ENCODE measurements around the gene TEX261.

DNA sequence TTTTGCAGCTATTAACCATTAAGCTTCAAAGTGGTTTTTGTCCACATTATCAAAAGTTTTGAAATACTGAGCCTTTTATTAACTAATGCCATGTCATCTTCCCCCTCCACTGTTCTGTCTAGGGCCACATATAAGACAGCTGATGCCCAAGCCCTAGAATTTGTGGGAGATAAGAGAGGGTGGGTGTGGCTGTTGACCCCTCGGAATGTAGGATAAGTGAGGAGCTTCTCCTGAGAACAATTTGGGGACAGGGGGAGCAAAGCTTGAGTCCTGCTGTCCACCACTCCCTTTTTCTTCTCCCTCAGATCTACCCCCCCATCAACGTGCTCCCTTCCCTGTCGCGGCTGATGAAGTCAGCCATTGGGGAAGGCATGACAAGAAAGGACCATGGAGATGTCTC, 30.5 kb downstream of the TEX261 start:
- TF ChIP-seq POLR2AphosphoS5 (IDR thresholded peaks at IDR 0.05), result no peak
- no peak for TF ChIP-seq POLR2A (IDR thresholded peaks at IDR 0.05)
- TF ChIP-seq, protein P1, sequence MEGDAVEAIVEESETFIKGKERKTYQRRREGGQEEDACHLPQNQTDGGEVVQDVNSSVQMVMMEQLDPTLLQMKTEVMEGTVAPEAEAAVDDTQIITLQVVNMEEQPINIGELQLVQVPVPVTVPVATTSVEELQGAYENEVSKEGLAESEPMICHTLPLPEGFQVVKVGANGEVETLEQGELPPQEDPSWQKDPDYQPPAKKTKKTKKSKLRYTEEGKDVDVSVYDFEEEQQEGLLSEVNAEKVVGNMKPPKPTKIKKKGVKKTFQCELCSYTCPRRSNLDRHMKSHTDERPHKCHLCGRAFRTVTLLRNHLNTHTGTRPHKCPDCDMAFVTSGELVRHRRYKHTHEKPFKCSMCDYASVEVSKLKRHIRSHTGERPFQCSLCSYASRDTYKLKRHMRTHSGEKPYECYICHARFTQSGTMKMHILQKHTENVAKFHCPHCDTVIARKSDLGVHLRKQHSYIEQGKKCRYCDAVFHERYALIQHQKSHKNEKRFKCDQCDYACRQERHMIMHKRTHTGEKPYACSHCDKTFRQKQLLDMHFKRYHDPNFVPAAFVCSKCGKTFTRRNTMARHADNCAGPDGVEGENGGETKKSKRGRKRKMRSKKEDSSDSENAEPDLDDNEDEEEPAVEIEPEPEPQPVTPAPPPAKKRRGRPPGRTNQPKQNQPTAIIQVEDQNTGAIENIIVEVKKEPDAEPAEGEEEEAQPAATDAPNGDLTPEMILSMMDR (IDR thresholded peaks at IDR 0.05), result no peak
- TF ChIP-seq EP300 (IDR thresholded peaks at IDR 0.05), result no peak

Data from gastroesophageal sphincter (tissue), 3 donors.